Measurements from ENCODE around the gene MIPOL1. TPM values are rescaled to one million over a fixed set of nuclear protein-coding genes. Genes with fewer than 3 reads are reported as not detected.
A peak's percentile ranks its signal among the peaks of the same experiment; 100 is the strongest.

The MIPOL1 gene
- total and polyA plus RNA-seq, 2 of the 13 experiments (the other 11 are each of a cell fraction or from before 2014, with no cell fraction given), result 8.6 to 34.2 TPM

- TF ChIP-seq AFF4 (CRISPR knock-in tag; IDR thresholded peaks at IDR 0.05) (no peak), ZNF776 (CRISPR knock-in tag; IDR thresholded peaks at IDR 0.05) (no peak), MLX (CRISPR knock-in tag; IDR thresholded peaks at IDR 0.05) (peak; percentile 25; the same call in 1 of the 2 replicates), ZNF232 (CRISPR knock-in tag; IDR thresholded peaks at IDR 0.05; ENCODE audit: borderline replicate concordance) (no peak), ZNF407 (CRISPR knock-in tag; IDR thresholded peaks at IDR 0.05; ENCODE audit: not compliant biosample characterization) (no peak), ZNF101 (CRISPR knock-in tag; IDR thresholded peaks at IDR 0.05; ENCODE audit: borderline replicate concordance, low read depth) (no peak), AKNA (CRISPR knock-in tag; IDR thresholded peaks at IDR 0.05; ENCODE audit: borderline replicate concordance) (0 out of 2 replicates have a peak, but pooled peaks have one; percentile 21), ZNF274 (CRISPR knock-in tag; IDR thresholded peaks at IDR 0.05) (no peak), MTA1 (CRISPR knock-in tag; IDR thresholded peaks at IDR 0.05; ENCODE audit: borderline replicate concordance) (no peak), KDM1A (CRISPR knock-in tag; IDR thresholded peaks at IDR 0.05) (no peak)
These were observed 367.8 kb downstream of the MIPOL1 start (continued) for GRCh38 chr14:37565550-37565949.
